ENCODE data around the gene CREB5.
"Not testable (repeated sequence)": the region's sequence is repeated elsewhere in the genome, so short reads cannot be mapped to it uniquely, and the experiment has no call there.

The CREB5 gene

DNA sequence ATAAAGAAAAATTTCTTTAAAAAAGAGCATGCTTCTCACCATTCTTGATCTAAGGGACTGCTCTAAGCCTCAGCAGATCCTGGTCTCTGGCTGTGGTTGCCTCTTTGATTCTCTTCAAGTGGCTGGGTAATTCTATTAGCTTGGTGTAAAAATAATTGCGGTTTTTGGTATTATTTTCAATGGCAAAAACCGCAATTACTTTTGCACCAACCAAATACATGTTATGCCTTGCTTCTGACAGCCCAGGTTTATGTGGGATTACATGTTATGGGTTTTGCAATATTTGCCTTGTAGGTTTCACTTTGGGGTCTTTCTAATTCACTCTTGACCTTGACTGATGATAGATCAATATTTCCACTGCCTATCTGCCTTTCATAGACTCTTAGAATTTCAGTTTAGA is 20.0 kb upstream of the CREB5 start:
- TF ChIP-seq, protein P1, sequence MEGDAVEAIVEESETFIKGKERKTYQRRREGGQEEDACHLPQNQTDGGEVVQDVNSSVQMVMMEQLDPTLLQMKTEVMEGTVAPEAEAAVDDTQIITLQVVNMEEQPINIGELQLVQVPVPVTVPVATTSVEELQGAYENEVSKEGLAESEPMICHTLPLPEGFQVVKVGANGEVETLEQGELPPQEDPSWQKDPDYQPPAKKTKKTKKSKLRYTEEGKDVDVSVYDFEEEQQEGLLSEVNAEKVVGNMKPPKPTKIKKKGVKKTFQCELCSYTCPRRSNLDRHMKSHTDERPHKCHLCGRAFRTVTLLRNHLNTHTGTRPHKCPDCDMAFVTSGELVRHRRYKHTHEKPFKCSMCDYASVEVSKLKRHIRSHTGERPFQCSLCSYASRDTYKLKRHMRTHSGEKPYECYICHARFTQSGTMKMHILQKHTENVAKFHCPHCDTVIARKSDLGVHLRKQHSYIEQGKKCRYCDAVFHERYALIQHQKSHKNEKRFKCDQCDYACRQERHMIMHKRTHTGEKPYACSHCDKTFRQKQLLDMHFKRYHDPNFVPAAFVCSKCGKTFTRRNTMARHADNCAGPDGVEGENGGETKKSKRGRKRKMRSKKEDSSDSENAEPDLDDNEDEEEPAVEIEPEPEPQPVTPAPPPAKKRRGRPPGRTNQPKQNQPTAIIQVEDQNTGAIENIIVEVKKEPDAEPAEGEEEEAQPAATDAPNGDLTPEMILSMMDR (conservative IDR thresholded peaks at IDR 0.05): no peak
- H3K27ac ChIP-seq: no peak overlapping the region

DNA sequence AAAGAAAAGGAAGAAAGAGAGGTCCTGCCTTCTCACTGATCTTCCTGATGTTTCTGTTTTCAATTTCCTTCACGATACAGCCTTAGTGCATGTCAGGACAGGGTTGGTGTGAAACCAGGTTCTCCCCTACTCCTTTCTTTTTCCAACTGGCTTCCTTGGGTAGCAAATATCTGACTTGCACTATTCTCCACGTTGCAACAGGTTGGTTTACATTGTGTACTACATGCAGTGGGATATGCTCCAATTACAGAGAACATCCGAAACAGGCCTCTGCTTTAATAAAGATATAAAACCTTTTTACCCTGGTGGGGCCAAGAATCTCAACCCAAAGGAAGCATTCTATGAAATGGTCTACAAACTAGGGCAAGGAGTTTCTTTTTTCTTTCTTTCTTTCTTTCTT is 16.9 kb upstream of the CREB5 start:
- TF ChIP-seq, protein P1 (conservative IDR thresholded peaks at IDR 0.05): no peak

GRCh38 chr7:28395831-28396230 is 16.5 kb upstream of the CREB5 start:
- H3K27ac ChIP-seq: no peak overlapping the region
- TF ChIP-seq, protein P1 (conservative IDR thresholded peaks at IDR 0.05): no peak

More for the DNA sequence above, 16.9 kb upstream of the CREB5 start:
- H3K27ac ChIP-seq: no peak overlapping the region

DNA sequence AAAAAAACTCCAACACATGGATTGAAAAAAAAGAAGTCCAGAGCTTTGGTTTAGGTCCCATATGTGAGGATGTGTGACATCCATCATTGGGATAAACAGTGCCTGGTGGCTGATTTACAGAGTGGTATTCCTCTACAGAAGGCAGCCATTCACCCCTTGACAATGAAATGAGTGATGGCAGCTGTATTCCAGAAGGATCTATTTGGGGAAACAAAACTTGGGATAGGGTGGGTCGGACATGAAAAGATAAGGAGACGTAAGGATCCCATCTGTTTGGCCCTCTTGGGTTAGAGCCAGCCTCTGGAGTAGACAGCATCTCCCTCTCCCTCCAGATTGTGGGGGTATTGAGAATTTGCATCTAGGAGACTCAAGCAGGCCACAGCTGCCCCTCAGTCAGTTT is 15.2 kb upstream of the CREB5 start:
- TF ChIP-seq, protein P1 (conservative IDR thresholded peaks at IDR 0.05): no peak
- H3K27ac ChIP-seq: no peak overlapping the region

DNA sequence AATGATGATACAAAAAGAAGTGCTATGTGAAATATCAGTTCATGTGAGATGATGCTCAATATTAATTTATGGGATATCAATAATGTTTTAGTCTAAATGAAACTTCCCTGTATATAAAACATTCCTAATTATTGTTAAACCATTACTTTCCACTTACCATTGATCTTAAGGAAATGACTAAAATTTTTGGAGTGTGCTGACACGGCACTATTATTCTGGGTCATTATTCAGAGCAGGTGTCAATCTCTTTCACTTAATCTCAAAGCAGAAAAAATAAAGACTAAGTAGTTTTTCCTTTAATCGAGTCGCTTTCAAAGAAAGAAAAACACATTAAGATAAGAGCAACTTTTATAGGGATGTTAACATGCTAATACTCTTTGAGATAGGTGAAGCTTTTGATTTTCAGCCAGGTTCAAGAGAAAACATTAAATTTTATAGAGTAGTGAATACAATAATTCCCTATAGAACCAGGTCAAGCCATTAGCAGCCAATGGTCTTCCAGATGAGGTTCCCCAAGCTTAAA is 11.4 kb upstream of the CREB5 start:
- no peak overlapping the region for H3K27ac ChIP-seq
- TF ChIP-seq, protein P1 (conservative IDR thresholded peaks at IDR 0.05): no peak

DNA sequence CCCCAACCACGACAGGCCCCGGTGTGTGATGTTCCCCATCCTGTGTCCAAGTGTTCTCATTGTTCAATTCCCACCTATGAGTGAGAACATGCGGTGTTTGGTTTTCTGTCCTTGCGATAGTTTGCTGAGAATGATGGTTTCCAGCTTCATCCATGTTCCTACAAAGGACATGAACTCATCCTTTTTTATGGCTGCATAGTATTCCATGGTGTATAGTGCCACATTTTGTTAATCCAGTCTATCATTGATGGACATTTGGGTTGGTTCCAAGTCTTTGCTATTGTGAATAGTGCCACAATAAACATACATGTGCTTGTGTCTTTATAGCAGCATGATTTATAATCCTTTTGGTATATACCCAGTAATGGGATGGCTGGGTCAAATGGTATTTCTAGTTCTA is 10.8 kb upstream of the CREB5 start:
- H3K27ac ChIP-seq: not testable (repeated sequence)

- no peak overlapping the region for H3K27ac ChIP-seq
- TF ChIP-seq, protein P1 (conservative IDR thresholded peaks at IDR 0.05): no peak
Measured at GRCh38 chr7:28405662-28406061, 6.7 kb upstream of the CREB5 start.

DNA sequence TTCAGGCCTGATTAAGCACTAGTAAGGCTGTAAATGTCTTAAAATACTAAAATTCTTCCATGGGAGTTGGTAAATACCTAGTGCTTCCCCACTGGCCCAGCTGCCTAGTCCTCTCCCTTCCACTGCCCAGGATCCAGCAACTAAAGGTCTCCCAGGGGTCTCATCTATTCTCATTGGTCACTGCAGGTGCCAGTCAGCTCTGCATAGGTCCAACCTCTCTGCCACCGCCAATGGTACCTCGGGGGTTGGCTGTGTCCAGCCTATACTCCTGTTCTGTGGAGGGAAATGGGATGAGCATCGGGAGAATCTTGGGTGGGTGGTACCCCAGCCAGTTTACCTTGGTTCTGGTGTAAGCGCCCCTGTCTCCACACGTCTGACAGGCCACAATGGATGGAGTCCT is 6.1 kb upstream of the CREB5 start:
- no peak overlapping the region for H3K27ac ChIP-seq
- TF ChIP-seq, protein P1 (conservative IDR thresholded peaks at IDR 0.05): no peak

All from VCaP (cell line).